RCC 7860 (cell line): ENCODE results near the gene GET3.

Experiments
- DNase-seq: peaks from one replicate; pipeline ENCODE4 v3.0.0-alpha.2; 2015; ENCODE audit warnings: low spot score
- FAIRE-seq: peaks from 2 replicates; lab custom pipeline; 2012; peaks lifted over from hg19 to GRCh38; lab: Jason Lieb, UNC

Gene GET3

DNA sequence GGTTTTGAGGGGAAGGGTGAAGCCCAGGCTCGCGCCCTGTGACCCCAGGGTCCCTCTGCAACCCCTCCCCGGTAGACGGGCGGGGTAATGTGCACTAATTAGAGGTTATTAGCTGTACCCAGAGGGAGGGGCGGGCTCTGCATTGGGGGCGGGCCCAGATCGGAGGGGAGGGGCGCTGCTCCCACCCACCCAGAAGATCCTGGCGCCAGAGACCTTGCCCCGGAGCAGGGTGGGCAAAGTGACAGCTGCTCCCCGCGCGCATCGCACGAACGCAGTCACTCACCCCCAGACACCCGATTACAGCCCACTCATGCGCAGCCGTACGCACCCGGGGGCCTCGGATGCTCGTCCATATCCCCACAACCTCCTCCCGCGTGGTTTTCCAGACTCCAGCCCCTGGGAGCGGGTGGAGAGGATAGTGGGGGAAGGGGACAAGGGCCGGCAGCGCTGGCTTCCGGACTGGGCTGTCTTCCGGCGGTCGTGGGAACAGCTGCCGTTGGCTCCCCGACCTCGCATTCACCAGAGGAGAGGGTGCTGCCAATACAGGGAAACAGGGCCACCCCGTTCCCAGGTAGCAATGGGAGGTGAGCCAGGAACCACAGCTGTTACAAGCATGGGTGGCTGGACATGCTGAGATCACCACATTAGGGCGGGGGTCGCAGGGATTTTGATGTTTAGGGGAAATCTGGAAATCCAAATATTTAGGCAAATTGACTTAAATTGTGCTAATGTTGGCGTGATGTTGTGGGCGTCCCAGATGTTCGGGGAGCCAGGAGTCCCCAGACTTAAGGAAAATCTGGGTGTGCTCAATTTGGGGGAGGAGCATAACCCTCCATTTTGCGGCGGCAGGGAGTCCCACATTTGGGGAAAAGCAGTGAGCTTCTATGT, 41.0 kb downstream of the GET3 start:
- FAIRE-seq, result no peak
- peak; percentile 51 for DNase-seq

DNA sequence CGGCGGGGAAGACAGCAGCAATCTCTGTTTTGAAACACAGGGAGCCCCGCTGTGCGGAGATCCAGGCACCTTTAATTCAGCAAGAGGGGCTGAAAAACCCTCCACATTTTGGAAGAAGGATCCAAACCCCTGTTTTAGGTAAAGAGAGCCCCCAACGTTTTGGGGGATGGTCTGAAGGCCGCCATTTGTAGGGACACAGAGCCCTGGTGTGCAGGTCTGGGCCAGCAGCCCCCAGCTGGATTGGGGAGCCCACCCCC, 41.5 kb downstream of the GET3 start:
- no peak for FAIRE-seq
- DNase-seq, result no peak

DNA sequence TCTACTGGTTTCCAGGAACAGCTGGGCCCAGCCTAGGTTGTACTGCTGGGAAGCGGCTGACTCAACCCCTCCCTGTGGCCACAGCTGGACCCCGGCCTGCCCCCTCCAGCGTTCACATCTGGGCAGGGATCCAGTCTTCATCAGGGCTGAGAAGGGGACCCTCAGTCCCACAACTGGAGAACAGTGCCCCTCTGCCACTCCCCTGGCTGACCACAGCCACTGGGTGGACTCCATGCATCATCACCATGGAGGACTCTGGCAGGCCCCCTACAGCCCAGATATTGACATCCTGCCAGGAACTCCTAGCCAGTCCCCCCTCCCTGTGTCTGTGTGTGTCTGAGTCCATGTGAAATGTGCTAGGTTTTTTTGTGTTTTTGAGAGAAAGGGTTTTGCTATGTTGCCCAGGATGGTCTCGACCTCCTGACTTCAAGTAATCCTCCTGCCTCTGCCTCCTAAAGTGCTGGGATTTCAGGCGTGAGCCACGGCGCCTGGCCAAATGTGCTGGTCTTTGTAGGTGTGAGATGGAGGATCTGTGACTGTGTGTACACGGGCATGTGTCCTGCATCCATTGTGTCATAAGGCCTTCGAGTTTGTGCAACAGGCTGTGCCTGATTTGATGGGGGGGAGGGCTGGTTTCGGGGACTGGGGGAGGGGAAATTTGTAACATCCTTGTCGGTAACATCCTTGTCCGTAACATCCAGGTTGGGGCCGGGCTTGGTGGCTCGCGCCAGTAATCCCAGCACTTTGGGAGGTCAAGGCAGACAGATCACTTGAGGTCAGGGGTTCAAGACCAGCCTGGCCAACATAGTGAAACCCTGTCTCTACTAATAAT, 42.1 kb downstream of the GET3 start:
- FAIRE-seq (peak; percentile 33), DNase-seq (peak; percentile 70)

DNA sequence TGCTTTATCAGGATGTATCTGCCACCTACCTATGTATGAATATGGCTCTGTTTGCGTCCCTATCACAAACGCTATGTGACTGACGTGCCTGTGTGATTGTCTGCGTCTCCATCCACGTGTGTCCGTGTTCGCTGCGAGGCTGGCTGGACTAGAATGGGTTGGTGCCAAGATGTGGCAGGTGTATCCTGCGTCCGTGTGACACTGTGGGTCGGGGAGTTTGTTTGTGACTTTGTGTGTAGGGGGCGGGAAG, 44.8 kb downstream of the GET3 start:
- FAIRE-seq (no peak), DNase-seq (no peak)

DNA sequence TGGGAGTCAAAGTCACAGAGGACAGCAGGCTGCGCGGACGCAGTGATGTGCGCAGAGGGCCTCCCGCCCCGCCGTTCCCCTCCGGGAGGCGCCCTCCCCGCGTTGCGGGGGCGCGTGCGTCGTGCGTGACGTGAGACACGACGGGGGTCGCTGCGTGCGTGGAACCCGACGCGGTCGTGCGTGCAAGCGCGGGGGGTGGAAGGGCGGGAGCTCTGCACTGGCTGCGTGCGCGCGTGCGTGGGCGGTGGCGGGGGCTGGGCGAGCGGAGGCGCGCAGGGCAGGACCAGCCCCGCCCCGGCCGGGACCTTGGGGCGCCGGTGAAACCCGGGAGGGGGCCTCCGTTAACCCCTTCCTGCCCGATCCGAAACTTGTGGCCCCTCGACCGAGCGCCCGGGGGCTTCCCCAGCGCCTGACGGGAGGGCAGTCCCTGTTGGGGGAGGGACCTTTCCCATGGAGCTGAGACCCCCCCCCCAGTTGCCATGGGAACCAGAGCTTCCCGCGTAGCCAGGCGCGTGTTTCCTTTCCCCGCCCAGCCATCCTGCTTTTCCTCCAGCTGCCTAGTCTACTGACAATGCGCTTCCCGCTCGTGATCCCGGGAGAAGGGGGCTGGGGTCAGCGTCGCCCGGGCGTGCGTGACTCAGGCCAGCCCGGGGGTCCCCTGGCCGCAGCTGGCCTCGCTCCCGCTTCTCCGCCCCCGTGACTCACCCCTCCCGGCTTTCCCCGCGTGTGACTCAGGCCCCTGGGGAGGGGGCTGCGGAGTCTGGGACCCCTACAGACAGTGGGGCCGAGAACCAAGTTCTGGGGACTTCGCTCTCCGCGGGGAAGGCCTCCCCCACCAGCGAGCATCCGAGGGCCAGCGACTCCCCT, 45.4 kb downstream of the GET3 start:
- FAIRE-seq (no peak), DNase-seq (peak; percentile 87)

DNA sequence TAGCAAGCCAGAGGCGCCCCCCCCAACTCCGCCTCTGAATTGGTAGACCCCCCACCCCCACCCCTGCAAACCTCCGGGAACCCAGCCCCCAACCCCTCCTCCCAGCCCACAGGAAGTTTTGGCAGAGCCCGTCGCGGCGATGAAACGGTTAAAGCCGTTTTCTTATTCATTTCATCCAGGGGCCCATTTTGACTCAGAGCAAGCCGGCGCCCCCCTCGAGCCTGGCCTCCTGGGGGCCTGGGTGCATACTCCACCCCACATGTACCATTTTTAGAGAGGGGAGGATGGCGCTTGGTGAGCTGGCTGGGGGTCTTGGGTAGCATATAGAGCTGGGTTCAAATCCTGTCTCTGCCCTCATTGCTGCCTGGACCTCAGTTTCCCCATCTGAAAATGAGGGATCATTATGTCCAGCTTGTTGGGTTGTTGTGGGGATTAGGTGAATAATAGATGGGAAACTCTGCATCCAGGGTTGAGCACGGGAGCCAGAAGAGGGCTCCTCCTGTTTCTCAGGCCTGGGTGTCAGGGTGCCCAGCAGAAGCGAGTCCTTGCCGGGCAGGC, 46.1 kb downstream of the GET3 start:
- DNase-seq (no peak), FAIRE-seq (no peak)

DNA sequence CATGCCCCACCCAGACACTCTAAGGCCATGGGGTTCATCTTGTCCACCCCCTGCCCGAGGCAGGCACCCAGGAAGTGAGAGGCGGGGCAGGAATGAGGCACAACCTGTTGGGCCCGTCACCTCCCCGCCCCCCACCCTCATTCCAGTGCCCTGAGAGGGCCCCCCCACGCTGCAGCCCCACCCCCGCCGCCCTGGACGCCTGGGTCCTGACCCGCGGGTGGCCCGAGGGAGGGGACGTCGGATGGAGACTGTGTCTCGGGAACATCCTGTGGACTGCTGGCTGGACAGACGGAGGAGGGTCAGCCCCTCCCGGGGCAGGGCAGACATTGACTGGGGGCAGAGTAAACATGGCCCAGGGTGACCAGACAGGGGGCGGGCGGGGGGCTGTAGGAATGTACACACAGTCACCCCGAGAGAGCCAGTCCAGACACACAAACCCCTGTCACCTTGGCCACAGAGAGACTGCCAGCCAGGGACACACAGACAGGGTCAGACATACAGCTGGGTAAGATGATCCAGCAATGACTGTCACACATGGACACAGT, 46.6 kb downstream of the GET3 start:
- FAIRE-seq, result no peak

DNA sequence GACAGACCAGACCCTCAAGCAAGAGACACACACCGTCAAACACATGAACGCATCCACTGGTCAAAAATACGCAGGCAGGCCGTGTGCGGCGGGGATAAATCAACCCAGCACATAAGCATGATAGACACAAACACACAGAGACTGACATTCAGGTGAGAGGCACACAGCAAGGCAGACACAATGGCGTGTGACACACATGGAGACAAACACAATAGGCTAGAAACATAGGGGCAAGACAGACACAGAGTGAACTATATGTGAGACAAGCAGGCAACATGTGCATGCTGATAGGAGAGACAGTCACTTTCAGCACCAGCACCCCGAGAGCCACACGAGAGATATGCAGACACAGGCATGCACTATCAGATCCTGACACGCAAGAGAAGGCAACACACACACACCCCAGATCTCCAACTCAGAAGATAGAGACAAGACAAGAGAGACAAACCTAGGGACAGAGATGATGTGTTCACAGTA, 47.1 kb downstream of the GET3 start:
- no peak for FAIRE-seq
- no peak for DNase-seq

More for the DNA sequence above, 46.6 kb downstream of the GET3 start:
- peak; percentile 74 for DNase-seq

DNA sequence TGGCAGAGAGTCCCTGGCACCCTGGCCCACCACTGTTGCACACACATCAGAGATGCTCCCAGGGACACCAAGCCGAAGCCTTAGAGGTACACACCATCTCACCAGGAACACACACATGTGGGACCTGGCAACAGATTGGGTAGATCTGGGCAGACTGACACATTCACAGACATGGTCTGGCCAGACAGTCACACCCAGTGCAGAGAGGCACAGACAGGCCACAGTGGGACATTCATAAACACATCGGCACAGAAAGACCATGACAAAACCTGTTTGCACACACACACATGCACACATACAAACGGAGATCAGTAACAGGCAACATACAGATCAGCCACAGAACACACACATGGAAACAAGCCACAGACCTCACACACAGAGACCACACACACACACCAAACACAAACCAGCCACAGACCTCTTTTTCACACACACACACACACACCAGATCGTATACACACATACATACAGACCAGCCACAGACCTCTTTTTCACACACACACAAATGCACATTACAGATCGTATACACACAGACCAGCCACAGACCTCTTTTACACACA, 47.7 kb downstream of the GET3 start:
- DNase-seq (no peak), FAIRE-seq (no peak)

DNA sequence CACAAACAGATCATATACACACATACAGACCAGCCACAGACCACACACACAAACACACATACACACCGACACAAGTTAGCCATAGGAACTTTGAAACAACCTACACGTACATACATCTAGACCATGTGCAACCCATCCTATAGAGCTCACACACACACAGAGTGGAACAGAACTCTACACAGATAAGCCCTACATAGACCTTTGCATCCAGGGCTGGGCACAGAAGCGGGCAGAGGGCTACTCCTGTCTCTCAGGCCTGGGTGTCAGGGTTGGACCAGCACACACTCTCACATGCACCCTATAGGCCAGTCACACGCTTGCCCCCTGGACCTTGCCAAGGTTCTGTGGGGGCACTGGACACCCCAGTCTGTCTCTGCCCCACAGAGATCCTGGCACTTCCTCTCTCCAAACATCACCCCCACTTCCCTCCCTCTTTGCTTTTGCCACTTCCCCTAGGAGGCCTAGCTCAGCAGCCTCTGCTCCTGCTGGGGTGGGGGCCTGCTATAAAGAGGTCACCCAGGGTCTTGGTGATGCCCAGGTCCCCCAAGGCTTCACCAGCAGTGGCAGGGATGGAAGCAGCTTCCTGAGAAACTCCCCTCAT, 48.2 kb downstream of the GET3 start:
- DNase-seq, result no peak

DNA sequence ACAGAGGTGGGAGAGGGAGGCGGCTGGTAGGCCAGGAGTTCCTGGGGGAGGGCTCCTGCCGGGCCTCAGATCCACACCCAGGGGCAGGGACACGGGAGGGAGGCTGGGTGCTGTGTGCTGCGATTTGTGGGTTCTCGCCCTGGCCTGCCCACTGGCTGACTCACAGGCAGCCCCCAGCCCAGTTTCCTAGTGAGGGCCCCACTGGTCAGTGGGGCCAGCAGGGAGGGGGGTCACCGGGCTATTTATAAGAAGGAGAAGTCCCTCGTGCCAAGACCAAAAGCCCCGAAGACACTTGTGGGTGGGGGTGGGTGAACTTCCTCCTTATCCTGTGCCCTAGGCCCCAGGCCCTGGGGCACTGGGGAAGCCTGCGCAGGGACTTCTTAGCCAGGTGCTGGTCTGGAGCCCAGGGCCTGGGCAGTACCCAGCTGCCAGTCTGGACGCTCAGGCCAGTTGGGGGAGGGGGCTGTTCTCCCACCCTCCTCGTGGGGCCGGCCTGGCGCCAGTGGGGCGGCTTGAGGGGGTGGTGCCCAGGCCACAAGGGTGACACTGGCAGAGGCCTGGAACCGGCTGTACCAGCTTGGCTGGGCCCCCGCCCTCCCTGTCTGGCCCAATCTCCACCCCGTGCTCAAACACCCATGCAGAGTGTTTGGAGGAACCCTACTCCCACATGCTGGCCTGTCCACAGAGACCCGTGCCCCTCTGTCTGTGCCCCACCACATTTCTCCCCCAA, 49.0 kb downstream of the GET3 start:
- FAIRE-seq (no peak), DNase-seq (no peak)

More for the DNA sequence above, 48.2 kb downstream of the GET3 start:
- FAIRE-seq, result no peak

DNA sequence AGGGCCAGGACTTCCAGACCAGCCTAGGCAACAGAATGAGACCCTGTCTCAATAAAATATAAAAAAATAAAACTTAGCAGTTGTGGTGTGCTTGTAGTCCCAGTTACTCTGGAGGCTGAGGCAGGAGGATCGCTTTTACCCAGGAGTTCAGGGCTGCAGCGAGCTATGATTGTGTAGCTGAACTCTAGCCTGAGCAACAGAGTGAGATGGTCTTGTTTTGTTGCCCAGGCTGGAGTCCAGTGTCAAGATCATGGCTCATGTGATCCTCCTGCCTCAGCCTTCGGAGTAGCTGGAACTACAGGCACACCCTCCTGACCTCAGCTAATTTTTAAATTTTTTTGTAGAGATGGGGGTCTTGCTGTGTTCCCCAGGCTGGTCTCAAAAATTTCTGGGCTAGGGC, 49.7 kb downstream of the GET3 start:
- FAIRE-seq, result no peak
- no peak for DNase-seq

DNA sequence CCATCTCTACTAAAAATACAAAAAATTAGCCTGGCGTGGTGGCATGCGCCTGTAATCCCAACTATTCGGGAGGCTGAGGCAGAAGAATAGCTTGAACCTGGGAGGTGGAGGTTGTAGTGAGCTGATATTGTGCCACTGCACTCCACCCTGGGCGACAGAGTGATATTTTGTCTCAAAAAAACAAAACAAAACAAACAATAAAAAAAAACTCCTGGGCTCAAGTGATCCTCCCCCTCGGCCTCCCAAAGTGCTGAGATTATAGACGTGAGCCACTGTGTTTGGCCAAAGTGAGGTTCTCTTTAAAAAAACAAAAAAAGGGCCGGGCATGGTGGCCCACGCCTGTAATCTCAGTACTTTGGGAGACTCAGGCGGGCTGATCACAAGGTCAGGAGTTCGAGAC, 50.2 kb downstream of the GET3 start:
- no peak for FAIRE-seq
- DNase-seq, result no peak

DNA sequence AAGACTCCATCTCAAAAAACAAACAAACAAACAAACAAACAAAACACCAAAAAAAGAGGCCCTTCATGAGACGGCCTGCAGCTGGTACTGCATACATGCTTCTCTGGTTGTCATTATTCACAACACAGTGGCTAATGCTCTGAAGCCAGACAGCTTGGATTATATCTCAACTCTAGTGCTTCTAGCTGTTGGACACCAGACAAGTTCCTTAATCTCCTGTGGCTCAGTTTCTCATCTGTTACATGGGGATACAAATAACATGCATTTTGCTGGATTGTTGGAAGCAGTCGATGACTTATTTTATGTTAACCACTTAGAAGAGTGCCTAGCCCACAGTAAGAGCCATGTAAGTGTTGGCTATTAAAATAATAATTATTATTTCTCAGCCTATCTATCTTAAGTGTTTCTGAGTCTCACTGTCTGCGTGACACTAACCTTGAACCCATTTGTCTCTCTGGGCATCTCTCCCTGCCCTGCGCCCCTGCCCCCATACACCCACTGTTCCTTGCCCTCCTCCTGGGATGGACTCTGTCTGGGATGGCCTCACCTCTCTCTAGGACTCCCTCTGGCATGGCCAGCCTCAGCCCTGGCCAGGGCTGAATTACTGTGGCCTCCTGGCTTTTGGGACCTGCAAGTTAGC, 50.9 kb downstream of the GET3 start:
- DNase-seq (no peak), FAIRE-seq (no peak)

DNA sequence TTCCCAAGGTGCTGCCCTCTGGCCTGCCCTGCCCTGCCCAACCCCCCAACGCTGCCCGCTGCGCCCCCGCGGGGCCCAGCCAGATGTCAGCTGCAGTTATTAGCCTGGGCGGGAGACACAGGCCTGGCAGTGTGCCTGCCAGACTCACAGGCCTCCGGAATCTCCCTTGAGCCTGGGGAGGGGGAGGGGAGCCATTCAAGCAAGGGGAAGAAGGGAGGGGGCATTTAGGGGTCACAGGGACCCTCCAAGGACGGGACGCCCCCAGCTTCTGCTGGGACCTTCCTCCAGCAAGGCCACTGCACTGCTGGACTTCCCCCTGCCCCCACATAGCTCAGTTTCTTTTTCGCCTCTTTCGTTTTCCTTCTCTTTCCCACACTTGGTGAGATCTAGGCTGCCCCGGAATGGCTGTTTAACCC, 51.4 kb downstream of the GET3 start:
- DNase-seq (peak; percentile 72), FAIRE-seq (no peak)

DNA sequence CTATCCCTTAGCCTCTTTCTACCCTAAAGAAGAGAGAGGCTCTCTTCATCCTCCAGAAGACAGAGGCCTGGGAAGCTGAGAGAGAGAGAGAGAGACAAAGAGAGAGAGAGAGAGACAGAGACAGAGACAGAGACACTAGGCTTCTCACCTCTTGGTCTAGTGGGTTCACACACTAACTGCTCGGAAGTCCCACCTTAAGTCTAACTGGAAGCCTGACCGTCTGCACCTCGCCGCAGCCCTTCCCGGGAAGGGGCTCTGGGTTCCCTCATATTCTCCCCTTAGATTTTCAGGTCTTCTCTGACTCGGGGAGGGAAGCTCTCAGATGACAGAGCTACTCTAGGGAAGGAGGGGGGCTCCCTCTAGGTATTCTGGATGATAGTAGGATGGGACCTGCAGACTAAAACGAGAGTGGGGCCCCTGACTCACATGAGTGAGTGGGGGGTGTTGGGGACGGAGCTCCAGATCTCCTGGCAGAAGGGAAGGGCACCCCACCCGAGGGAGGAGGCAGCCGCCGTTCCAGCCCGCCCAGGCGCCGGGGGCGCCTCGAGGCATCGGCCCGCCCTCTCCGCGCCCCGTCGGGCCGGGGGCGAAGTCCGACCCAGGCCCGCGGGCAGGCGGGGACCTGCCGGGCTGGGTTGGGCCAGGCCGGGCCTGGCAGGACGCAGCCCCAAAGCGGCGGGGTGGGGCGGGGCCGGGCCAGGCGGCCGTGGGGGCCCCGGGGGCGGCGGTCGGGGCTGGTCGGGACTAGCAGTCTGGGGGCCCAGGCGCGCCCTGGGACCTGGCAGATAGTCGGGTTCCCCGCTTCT, 52.0 kb downstream of the GET3 start:
- no peak for DNase-seq
- no peak for FAIRE-seq

DNA sequence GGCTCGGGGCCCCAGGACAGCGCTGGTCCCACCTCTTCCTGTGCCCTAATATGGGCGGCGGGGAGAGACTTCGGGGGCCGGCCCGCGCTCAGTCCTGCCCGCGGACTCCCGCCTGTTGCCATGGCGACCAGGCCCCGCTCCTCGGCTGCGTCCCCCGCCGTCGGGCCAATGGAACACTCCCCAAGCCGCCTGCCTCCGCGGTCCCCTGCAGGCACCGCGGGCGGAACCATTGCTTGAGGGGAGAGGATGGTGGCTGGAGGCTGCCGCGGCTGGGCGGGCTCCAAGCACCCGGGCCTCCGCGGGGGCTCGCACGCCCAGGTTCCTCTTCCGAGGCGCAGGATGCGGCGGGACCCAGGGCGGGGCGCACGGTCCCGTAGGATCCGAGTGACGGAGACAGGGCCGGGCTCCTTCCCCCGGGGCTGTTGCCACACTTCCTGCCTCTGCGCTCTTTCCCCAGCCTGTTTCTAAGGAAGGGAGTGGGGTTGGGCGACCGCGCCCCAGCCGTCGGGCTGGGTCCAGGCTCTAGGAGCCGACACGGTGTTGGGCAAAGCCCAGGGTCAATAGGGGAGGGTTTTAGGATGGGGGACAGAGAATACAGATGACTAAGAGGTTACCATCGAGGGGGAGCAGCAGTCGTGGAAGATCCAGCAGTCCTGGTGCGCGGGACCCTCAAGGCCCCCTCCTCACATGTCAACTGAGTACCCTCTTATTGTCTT, 52.8 kb downstream of the GET3 start:
- no peak for FAIRE-seq
- DNase-seq, result peak; percentile 86
